Progenitor cell of endocrine pancreas (in vitro differentiated cells): ENCODE data around the gene LRFN2. TPM values are rescaled to one million over a fixed set of nuclear protein-coding genes. Genes with fewer than 3 reads are reported as not detected.

Experiments
- DNase-seq: peaks from one replicate; pipeline ENCODE4 v3.0.0; 2021; ENCODE audit warnings: low spot score; ENCODE audit not compliant: unreplicated experiment
- H3K27ac Mint-ChIP-seq: 2 replicates; pipeline ENCODE4 v1.8.0; 2021; ENCODE audit warnings: mild to moderate bottlenecking, moderate library complexity, mixed read lengths
- H3K27me3 Mint-ChIP-seq: 2 replicates; pipeline ENCODE4 v1.8.0; 2021; ENCODE audit warnings: mixed read lengths
- H3K36me3 Mint-ChIP-seq: 2 replicates; pipeline ENCODE4 v1.8.0; 2022; ENCODE audit warnings: mixed read lengths; ENCODE audit not compliant: insufficient read depth
- H3K4me1 Mint-ChIP-seq: 2 replicates; pipeline ENCODE4 v1.8.0; 2021; ENCODE audit warnings: low read depth, mixed read lengths
- H3K4me3 Mint-ChIP-seq: 2 replicates; pipeline ENCODE4 v1.8.0; 2021; ENCODE audit warnings: low read depth, mild to moderate bottlenecking, moderate library complexity, mixed read lengths
- H3K9me3 Mint-ChIP-seq: 2 replicates; pipeline ENCODE4 v1.8.0; 2021; ENCODE audit warnings: low read depth, mixed read lengths
- CTCF ChIP-seq: fragments of 200-600 bp; sonication (generic); IDR thresholded peaks from one replicate; pipeline ENCODE4 v1.5.0; 2021; ENCODE audit warnings: antibody characterized with exemption, mild to moderate bottlenecking; ENCODE audit not compliant: unreplicated experiment
- total RNA-seq: library from RNA; stranded (reverse); gene quantifications from 2 replicates; pipeline ENCODE4 v1.2.1, GENCODE V29; 2021

Gene LRFN2
- total RNA-seq, 1 donor from 2014 or later, result 0.14 TPM

DNA sequence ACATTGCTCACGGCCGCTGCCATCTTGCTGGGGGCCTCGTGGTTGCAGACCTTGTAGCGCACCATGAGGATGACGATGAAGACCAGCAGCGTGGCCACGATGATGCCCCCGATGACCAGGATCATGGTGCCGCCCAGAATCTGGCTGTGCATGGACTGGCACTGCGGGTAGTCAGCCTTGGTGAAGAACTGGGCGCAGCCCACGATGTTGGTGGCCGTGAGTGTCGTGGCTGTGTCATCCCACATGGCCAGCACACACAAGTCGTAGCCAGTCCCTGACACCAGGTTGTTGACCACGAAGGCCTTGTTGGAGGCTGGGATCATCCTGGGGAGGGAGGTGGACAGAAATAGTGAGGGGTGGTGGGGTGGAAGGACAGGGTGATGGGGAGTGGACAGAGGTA, 194.6 kb downstream of the LRFN2 start:
- Mint-ChIP-seq H3K27me3 (peaks cover 26% of the 10 kb centered on the region), H3K27ac (no peak overlapping the region), H3K9me3 (no peaks in the 10 kb centered on the region), H3K4me3 (no peak overlapping the region), H3K4me1 (peaks cover 5% of the 10 kb centered on the region), H3K36me3 (no peaks in the 10 kb centered on the region)
- no peak for DNase-seq
- TF ChIP-seq CTCF, result no peak

DNA sequence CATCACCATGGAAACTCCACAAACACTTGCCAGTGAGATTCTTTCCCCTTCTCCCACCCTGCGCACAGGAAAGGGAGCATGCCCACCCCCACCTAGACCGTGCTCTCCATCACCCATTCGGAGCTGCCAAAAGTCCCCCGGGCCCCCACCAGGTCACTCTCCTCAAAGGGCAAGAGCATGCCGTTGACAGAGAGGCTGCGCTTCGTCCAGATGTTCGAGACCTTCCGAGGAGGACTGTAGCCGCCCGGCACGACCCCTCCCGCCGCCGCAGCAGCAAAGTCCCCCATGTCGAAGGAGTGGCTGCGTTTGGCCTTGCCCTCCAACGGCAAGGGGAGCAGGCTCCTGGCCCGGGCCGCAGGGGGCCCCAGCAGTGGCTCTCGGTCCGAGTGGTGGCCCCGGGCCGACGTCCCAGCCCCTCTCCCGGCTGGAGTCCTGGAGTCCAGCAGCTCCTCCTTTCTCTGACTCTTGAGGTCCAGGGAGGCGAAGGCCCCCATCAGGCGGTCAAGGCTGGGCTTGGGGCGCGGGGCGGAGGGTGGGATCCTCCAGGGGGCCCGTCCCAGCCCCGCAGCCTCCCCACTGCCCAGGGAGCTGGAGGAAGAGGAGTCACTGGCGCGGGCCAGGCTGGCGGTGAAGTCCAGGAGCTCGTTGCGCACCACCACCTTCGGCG, 195.2 kb downstream of the LRFN2 start:
- no peak for DNase-seq
- Mint-ChIP-seq H3K27me3 (peaks cover 26% of the 10 kb centered on the region), H3K4me1 (peaks cover 11% of the 10 kb centered on the region), H3K9me3 (no peaks in the 10 kb centered on the region), H3K36me3 (no peaks in the 10 kb centered on the region), H3K4me3 (no peak overlapping the region), H3K27ac (no peak overlapping the region)
- no peak for TF ChIP-seq CTCF

GRCh38 chr6:40391086-40391485, 196.1 kb downstream of the LRFN2 start:
- no peak for DNase-seq
- Mint-ChIP-seq H3K4me1 (peaks cover 10% of the 10 kb centered on the region), H3K36me3 (no peaks in the 10 kb centered on the region), H3K27me3 (peaks cover 26% of the 10 kb centered on the region), H3K9me3 (no peaks in the 10 kb centered on the region), H3K4me3 (no peak overlapping the region), H3K27ac (no peak overlapping the region)
- no peak for TF ChIP-seq CTCF

GRCh38 chr6:40390144-40390800, 196.9 kb downstream of the LRFN2 start:
- H3K27ac Mint-ChIP-seq, result peak overlapping the region; percentile 14
- no peaks in the 10 kb centered on the region for H3K36me3 Mint-ChIP-seq
- H3K9me3 Mint-ChIP-seq, result no peaks in the 10 kb centered on the region
- H3K27me3 Mint-ChIP-seq, result peaks cover 26% of the 10 kb centered on the region
- H3K4me1 Mint-ChIP-seq, result peaks cover 10% of the 10 kb centered on the region
- no peak for TF ChIP-seq CTCF
- H3K4me3 Mint-ChIP-seq, result no peak overlapping the region
- DNase-seq, result no peak

DNA sequence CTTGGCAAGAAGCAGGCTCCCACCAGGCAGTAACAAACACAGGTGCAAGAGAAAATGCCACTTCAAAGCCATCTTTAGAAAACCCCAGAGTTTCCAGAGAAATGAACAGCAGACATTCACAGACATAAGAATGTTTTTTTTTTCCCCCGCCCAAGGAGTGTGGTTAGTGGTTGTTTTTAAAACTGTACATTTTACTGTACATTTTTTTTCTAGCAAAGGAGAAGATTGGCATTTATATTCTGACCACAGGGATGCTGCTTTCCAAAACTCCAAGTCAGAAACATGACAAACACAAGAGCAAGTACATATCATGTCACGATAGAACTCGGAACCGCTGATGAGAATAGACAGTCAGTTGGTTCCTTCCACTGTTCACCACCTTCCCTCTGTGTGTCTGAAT, 197.9 kb downstream of the LRFN2 start:
- H3K36me3 Mint-ChIP-seq, result no peaks in the 10 kb centered on the region
- DNase-seq, result no peak
- H3K27me3 Mint-ChIP-seq, result peaks cover 26% of the 10 kb centered on the region
- no peak overlapping the region for H3K27ac Mint-ChIP-seq
- no peak for TF ChIP-seq CTCF
- H3K9me3 Mint-ChIP-seq, result no peaks in the 10 kb centered on the region
- H3K4me1 Mint-ChIP-seq, result peaks cover 10% of the 10 kb centered on the region
- no peak overlapping the region for H3K4me3 Mint-ChIP-seq
